Loucy (cell line): ENCODE results near the gene TMEM271.

Experiments
- H2AFZ ChIP-seq: fragments of 200-600 bp; sonication (generic); 2 replicates; pipeline ENCODE4 v1.6.0; 2016; ENCODE audit warnings: antibody characterized with exemption, mild to moderate bottlenecking, low read length, moderate library complexity
- H3F3A ChIP-seq: fragments of 200-600 bp; 2 replicates; pipeline ENCODE4 v1.6.0; 2016; ENCODE audit warnings: antibody characterized with exemption, low read depth, mild to moderate bottlenecking
- H3K27me3 ChIP-seq: fragments of 200-600 bp; sonication (generic); 2 replicates; pipeline ENCODE4 v1.6.1; 2014; ENCODE audit warnings: low read length, mild to moderate bottlenecking; ENCODE audit not compliant: insufficient read depth, poor library complexity, severe bottlenecking
- H3K36me3 ChIP-seq: fragments of 200-600 bp; sonication (generic); 2 replicates; pipeline ENCODE4 v1.6.1; 2016; ENCODE audit warnings: low read length; ENCODE audit not compliant: insufficient read depth
- H3K4me1 ChIP-seq: fragments of 200-600 bp; sonication (generic); 2 replicates; pipeline ENCODE4 v1.5.1; 2014; ENCODE audit warnings: low read length, mild to moderate bottlenecking; ENCODE audit not compliant: insufficient read depth, poor library complexity, severe bottlenecking
- H3K4me2 ChIP-seq: fragments of 200-600 bp; sonication (generic); 2 replicates; pipeline ENCODE4 v1.6.0; 2014; ENCODE audit warnings: antibody characterized with exemption, low read length, low read depth, mild to moderate bottlenecking; ENCODE audit not compliant: poor library complexity, severe bottlenecking
- H3K4me3 ChIP-seq: fragments of 200-600 bp; sonication (generic); 2 replicates; pipeline ENCODE4 v1.5.1; 2014; ENCODE audit warnings: low read length, mild to moderate bottlenecking, mixed read lengths; ENCODE audit not compliant: poor library complexity, severe bottlenecking
- H3K79me2 ChIP-seq: fragments of 200-600 bp; sonication (generic); 2 replicates; pipeline ENCODE4 v1.6.1; 2014; ENCODE audit warnings: low read length; ENCODE audit not compliant: insufficient read depth
- H3K9ac ChIP-seq: fragments of 200-600 bp; sonication (generic); 2 replicates; pipeline ENCODE4 v1.6.0; 2014; ENCODE audit warnings: mild to moderate bottlenecking, low read depth, low read length, moderate library complexity; ENCODE audit not compliant: poor library complexity, severe bottlenecking
- H3K9me2 ChIP-seq: fragments of 200-600 bp; sonication (generic); replicated peaks from 2 replicates; pipeline ENCODE4 v1.6.1; 2016; ENCODE audit warnings: low read depth, low read length, mixed read lengths
- H3K9me3 ChIP-seq: fragments of 200-600 bp; sonication (generic); 2 replicates; pipeline ENCODE4 v1.6.1; 2014; ENCODE audit warnings: mild to moderate bottlenecking, antibody characterized with exemption, low read length, low read depth; ENCODE audit not compliant: insufficient read depth
- H4K20me1 ChIP-seq: fragments of 200-600 bp; sonication (generic); 2 replicates; pipeline ENCODE4 v1.6.0; 2014; ENCODE audit warnings: antibody characterized with exemption, low read length, mild to moderate bottlenecking; ENCODE audit not compliant: insufficient read depth, poor library complexity, severe bottlenecking
- EZH2phosphoT487 ChIP-seq: fragments of 200-600 bp; IDR thresholded peaks from 2 replicates; pipeline ENCODE4 v1.6.1; 2018; ENCODE audit warnings: antibody characterized with exemption, mild to moderate bottlenecking, moderate library complexity, borderline replicate concordance
- TF ChIP-seq, protein P1 (sequence below): fragments of 200-600 bp; sonication (generic); conservative IDR thresholded peaks from 2 replicates; pipeline ENCODE4 v1.5.1; 2014; ENCODE audit warnings: mild to moderate bottlenecking, antibody characterized with exemption, low read length

Gene TMEM271

DNA sequence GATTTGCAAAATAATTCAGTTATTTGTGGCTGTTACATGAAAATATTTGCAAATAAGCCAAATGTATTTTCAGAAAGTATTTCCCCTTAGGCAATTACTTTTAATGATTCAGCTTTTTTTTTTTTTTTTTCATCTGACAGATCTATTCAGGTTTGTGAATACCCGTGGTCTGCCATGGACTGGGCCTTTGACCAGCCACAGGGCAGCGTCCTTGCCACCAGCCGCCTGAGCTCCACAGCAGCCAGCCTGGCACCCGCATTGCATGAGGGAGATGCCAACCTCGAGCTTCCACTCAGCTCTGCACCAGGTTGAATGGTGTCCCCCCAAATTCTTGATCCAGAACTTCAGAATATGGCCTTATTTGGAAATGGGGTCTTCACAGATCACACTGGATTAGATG is 14.7 kb downstream of the TMEM271 start:
- Histone ChIP-seq H3K27me3 (no peaks in the 10 kb centered on the region), H3K4me3 (no peak overlapping the region), H3K9me3 (peaks cover 13% of the 10 kb centered on the region; the same call in 1 of the 2 replicates), H3K4me2 (no peak overlapping the region), H3K79me2 (no peaks in the 10 kb centered on the region), H3K9ac (no peak overlapping the region), H2AFZ (no peak overlapping the region), H3F3A (no peaks in the 10 kb centered on the region), H3K9me2 (no peaks in the 10 kb centered on the region), H3K4me1 (no peaks in the 10 kb centered on the region), H3K36me3 (no peaks in the 10 kb centered on the region), H4K20me1 (no peaks in the 10 kb centered on the region)
- TF ChIP-seq, protein P1, sequence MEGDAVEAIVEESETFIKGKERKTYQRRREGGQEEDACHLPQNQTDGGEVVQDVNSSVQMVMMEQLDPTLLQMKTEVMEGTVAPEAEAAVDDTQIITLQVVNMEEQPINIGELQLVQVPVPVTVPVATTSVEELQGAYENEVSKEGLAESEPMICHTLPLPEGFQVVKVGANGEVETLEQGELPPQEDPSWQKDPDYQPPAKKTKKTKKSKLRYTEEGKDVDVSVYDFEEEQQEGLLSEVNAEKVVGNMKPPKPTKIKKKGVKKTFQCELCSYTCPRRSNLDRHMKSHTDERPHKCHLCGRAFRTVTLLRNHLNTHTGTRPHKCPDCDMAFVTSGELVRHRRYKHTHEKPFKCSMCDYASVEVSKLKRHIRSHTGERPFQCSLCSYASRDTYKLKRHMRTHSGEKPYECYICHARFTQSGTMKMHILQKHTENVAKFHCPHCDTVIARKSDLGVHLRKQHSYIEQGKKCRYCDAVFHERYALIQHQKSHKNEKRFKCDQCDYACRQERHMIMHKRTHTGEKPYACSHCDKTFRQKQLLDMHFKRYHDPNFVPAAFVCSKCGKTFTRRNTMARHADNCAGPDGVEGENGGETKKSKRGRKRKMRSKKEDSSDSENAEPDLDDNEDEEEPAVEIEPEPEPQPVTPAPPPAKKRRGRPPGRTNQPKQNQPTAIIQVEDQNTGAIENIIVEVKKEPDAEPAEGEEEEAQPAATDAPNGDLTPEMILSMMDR, result no peak
- no peak for TF ChIP-seq EZH2phosphoT487

DNA sequence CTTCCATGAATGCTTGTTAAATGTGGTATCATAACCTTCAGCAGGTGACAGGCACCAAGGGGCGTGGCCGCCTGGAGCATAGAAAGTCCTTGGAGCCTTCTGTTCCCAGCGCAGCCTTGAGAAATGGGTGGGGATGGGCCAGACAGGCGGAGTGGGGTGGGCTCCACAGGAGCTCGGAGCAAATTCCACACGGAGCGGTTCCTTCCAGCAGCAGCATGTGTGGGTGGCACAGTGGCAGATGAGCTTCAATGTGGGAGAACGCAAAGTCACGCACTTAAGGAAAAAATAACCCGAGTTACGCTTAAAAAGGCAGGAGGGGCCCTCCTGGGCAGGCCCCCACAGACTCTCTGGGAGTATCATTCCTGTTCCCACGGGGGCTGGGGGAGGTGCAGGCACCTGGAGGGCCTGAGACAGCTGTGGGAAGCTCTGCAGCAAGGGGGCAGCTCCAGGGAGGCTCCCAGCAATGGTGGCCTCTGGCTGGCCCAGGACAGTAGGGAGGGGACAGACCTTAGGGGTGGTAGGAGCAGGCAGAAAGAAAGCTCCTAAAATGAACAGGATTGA is 15.3 kb downstream of the TMEM271 start:
- Histone ChIP-seq H4K20me1 (no peaks in the 10 kb centered on the region), H3F3A (no peaks in the 10 kb centered on the region), H3K27me3 (no peaks in the 10 kb centered on the region), H2AFZ (no peak overlapping the region), H3K4me1 (no peaks in the 10 kb centered on the region), H3K4me2 (no peak overlapping the region), H3K9ac (no peak overlapping the region), H3K79me2 (no peaks in the 10 kb centered on the region), H3K4me3 (no peak overlapping the region), H3K9me3 (peaks cover 14% of the 10 kb centered on the region; the same call in 1 of the 2 replicates), H3K36me3 (no peaks in the 10 kb centered on the region), H3K9me2 (no peaks in the 10 kb centered on the region)
- TF ChIP-seq, protein P1, result no peak
- TF ChIP-seq EZH2phosphoT487, result no peak

DNA sequence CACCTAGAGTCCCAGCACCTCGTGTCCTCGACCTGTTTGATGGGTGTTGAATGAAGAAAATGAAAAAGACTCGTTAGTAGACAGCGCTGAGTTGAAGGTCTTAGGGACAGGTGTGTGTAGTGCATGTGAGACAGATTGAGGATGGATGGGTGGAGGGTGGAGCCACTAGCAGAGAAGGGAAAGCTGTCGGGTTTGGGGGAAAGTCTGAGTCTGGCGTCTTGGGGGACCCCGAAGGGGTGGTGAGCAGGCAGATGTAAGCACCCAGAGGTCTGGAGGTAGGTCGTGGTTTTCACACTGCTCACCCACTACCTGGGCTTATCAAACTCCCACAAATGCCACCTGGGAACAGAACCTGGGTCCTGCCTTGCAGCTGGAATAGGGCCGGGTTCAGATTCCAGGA is 16.0 kb downstream of the TMEM271 start:
- no peaks in the 10 kb centered on the region for H3K4me1 ChIP-seq
- no peaks in the 10 kb centered on the region for H3K36me3 ChIP-seq
- H3K79me2 ChIP-seq, result no peaks in the 10 kb centered on the region
- H3K27me3 ChIP-seq, result no peaks in the 10 kb centered on the region
- no peaks in the 10 kb centered on the region for H3F3A ChIP-seq
- no peak overlapping the region for H3K4me3 ChIP-seq
- H2AFZ ChIP-seq, result no peak overlapping the region
- H3K9me2 ChIP-seq, result no peaks in the 10 kb centered on the region
- H3K4me2 ChIP-seq, result no peak overlapping the region
- H3K9ac ChIP-seq, result no peak overlapping the region
- no peaks in the 10 kb centered on the region for H4K20me1 ChIP-seq
- H3K9me3 ChIP-seq, result peaks cover 19% of the 10 kb centered on the region; the same call in 1 of the 2 replicates
- TF ChIP-seq EZH2phosphoT487, result no peak
- TF ChIP-seq, protein P1, result no peak
